GM04503 (cell line): ENCODE measurements around the gene ITM2B.
"Not testable (repeated sequence)": the region's sequence is repeated elsewhere in the genome, so short reads cannot be mapped to it uniquely, and the experiment has no call there.

Experiments used
- DNase-seq: peaks from one replicate; pipeline ENCODE4 v3.0.0-alpha.2; 2012; ENCODE audit warnings: low read depth

ITM2B gene

GRCh38 chr13:48224701-48225100, 8.3 kb upstream of the ITM2B start:
- DNase-seq: no peak

- DNase-seq: no peak
Observed at GRCh38 chr13:48230541-48230940, 2.5 kb upstream of the ITM2B start.

GRCh38 chr13:48231080-48231479, 1.9 kb upstream of the ITM2B start:
- DNase-seq: no peak

GRCh38 chr13:48231933-48232332, 1.1 kb upstream of the ITM2B start:
- DNase-seq: no peak

- no peak for DNase-seq
Observed at GRCh38 chr13:48232420-48233045, 473 bp upstream of the ITM2B start.

GRCh38 chr13:48233889-48234488, 983 bp downstream of the ITM2B start:
- DNase-seq: no peak

- no peak for DNase-seq
Observed at GRCh38 chr13:48234566-48235340, 1.7 kb downstream of the ITM2B start.

GRCh38 chr13:48235341-48236135, 2.5 kb downstream of the ITM2B start:
- no peak for DNase-seq

- no peak for DNase-seq
Observed at GRCh38 chr13:48236528-48237353, 3.7 kb downstream of the ITM2B start.

GRCh38 chr13:48239369-48239768, 6.4 kb downstream of the ITM2B start:
- DNase-seq: not testable (repeated sequence)

- DNase-seq: no peak
Observed at GRCh38 chr13:48241651-48242050, 8.6 kb downstream of the ITM2B start.

GRCh38 chr13:48242677-48243076, 9.7 kb downstream of the ITM2B start:
- no peak for DNase-seq

- no peak for DNase-seq
Observed at GRCh38 chr13:48244159-48244558, 11.2 kb downstream of the ITM2B start.

GRCh38 chr13:48246102-48246501, 13.1 kb downstream of the ITM2B start:
- no peak for DNase-seq

GRCh38 chr13:48249018-48249417, 16.0 kb downstream of the ITM2B start:
- DNase-seq: no peak

- DNase-seq: peak; percentile 24
Observed at GRCh38 chr13:48251611-48252081, 18.6 kb downstream of the ITM2B start.

- no peak for DNase-seq
Observed at GRCh38 chr13:48252176-48252575, 19.2 kb downstream of the ITM2B start.

GRCh38 chr13:48253849-48254248, 20.8 kb downstream of the ITM2B start:
- DNase-seq: no peak

GRCh38 chr13:48255090-48255489, 22.1 kb downstream of the ITM2B start:
- DNase-seq: no peak

GRCh38 chr13:48255954-48256353, 22.9 kb downstream of the ITM2B start:
- DNase-seq: no peak

- DNase-seq: no peak
Observed at GRCh38 chr13:48258002-48258401, 25.0 kb downstream of the ITM2B start.
